OCI-LY1 (cell line): ENCODE results near the gene CLEC17A.

Source experiments
- EZH2 ChIP-seq: fragments of 200-600 bp; sonication (generic), shearing (Covaris generic); IDR thresholded peaks from 2 replicates; pipeline ENCODE4 v1.8.0; 2017; ENCODE audit warnings: borderline replicate concordance, mixed run types, mild to moderate bottlenecking, antibody characterized with exemption, low read length, moderate library complexity, mixed read lengths
- TF ChIP-seq, protein P1 (sequence below): fragments of 200-600 bp; sonication (generic), shearing (Covaris generic); IDR thresholded peaks from 2 replicates; pipeline ENCODE4 v1.5.1; 2017; ENCODE audit warnings: mild to moderate bottlenecking, antibody characterized with exemption, low read length, moderate library complexity, mixed read lengths

GRCh38 chr19:14595558-14595957, 12.7 kb downstream of the CLEC17A start:
- TF ChIP-seq, protein P1, sequence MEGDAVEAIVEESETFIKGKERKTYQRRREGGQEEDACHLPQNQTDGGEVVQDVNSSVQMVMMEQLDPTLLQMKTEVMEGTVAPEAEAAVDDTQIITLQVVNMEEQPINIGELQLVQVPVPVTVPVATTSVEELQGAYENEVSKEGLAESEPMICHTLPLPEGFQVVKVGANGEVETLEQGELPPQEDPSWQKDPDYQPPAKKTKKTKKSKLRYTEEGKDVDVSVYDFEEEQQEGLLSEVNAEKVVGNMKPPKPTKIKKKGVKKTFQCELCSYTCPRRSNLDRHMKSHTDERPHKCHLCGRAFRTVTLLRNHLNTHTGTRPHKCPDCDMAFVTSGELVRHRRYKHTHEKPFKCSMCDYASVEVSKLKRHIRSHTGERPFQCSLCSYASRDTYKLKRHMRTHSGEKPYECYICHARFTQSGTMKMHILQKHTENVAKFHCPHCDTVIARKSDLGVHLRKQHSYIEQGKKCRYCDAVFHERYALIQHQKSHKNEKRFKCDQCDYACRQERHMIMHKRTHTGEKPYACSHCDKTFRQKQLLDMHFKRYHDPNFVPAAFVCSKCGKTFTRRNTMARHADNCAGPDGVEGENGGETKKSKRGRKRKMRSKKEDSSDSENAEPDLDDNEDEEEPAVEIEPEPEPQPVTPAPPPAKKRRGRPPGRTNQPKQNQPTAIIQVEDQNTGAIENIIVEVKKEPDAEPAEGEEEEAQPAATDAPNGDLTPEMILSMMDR: no peak
- TF ChIP-seq EZH2: no peak
